HFFc6 (cell line): Measurements from ENCODE around the gene LBR. TPM values are rescaled to one million over a fixed set of nuclear protein-coding genes. Genes with fewer than 3 reads are reported as not detected.
A peak's percentile ranks its signal among the peaks of the same experiment; 100 is the strongest.
"Not testable (repeated sequence)": the region's sequence is repeated elsewhere in the genome, so short reads cannot be mapped to it uniquely, and the experiment has no call there.

Experiments
- DNase-seq: peaks from one replicate; pipeline ENCODE4 v3.0.0-alpha.2; 2018
- H3K27ac Mint-ChIP-seq: 2 replicates; pipeline ENCODE4 v1.8.0; 2020; ENCODE audit warnings: mild to moderate bottlenecking, mixed read lengths
- H3K27me3 Mint-ChIP-seq: 2 replicates; pipeline ENCODE4 v1.8.0; 2021; ENCODE audit warnings: mild to moderate bottlenecking, moderate library complexity, mixed read lengths; ENCODE audit not compliant: insufficient read depth
- H3K36me3 Mint-ChIP-seq: 2 replicates; pipeline ENCODE4 v1.8.0; 2021; ENCODE audit warnings: low read depth, mixed read lengths
- H3K4me1 Mint-ChIP-seq: 2 replicates; pipeline ENCODE4 v1.8.0; 2020; ENCODE audit warnings: low read depth, mixed read lengths
- H3K4me3 Mint-ChIP-seq: 2 replicates; pipeline ENCODE4 v1.8.0; 2020; ENCODE audit warnings: mild to moderate bottlenecking, moderate library complexity, mixed read lengths
- H3K9me3 Mint-ChIP-seq: 2 replicates; pipeline ENCODE4 v1.8.0; 2020; ENCODE audit warnings: mild to moderate bottlenecking, mixed read lengths
- total RNA-seq, 6 experiments: library from RNA; stranded (reverse); fragmentation: NEBNext Ultra II Directional; extraction: Animal tissue kit (Norgen Biotek cat#: 25700); gene quantifications; 2 replicates in 1 of 6; 3 replicates in 5 of 6; pipeline ENCODE4 v1.2.3, GENCODE V29; 2021
- TF ChIP-seq, protein P1 (sequence below): fragments of 200-600 bp; sonication (generic); IDR thresholded peaks from 2 replicates; pipeline ENCODE4 v1.5.0; 2021; ENCODE audit warnings: antibody characterized with exemption, mild to moderate bottlenecking

The LBR gene
- total RNA-seq, 6 experiments from 2014 or later, result 20.7 to 42.7 (median 36.3) TPM

DNA sequence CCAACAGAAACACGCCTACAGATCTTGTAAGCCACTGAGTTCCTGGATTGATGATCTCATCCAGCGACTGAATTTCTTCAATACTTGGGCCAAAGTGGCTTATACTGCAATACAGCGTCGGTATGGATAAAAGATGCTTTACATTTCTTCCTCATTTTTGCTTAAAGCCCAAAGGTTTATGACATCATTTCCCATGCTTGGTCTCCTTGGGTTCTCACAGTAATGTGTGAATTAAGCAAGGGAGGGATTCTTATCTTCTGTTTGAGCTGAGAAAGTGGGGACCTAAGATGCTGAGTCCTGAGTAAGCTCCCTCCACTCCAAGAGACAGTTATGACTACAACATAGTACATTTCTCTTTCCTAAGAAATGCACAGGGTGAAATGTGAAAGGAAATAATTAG lies 39.5 kb downstream of the LBR start:
- H3K27me3 Mint-ChIP-seq, result peaks cover 1% of the 10 kb centered on the region
- H3K27ac Mint-ChIP-seq, result no peak overlapping the region
- no peak overlapping the region for H3K4me3 Mint-ChIP-seq
- no peaks in the 10 kb centered on the region for H3K4me1 Mint-ChIP-seq
- TF ChIP-seq, protein P1, sequence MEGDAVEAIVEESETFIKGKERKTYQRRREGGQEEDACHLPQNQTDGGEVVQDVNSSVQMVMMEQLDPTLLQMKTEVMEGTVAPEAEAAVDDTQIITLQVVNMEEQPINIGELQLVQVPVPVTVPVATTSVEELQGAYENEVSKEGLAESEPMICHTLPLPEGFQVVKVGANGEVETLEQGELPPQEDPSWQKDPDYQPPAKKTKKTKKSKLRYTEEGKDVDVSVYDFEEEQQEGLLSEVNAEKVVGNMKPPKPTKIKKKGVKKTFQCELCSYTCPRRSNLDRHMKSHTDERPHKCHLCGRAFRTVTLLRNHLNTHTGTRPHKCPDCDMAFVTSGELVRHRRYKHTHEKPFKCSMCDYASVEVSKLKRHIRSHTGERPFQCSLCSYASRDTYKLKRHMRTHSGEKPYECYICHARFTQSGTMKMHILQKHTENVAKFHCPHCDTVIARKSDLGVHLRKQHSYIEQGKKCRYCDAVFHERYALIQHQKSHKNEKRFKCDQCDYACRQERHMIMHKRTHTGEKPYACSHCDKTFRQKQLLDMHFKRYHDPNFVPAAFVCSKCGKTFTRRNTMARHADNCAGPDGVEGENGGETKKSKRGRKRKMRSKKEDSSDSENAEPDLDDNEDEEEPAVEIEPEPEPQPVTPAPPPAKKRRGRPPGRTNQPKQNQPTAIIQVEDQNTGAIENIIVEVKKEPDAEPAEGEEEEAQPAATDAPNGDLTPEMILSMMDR, result no peak
- H3K36me3 Mint-ChIP-seq, result no peaks in the 10 kb centered on the region
- no peak for DNase-seq
- no peaks in the 10 kb centered on the region for H3K9me3 Mint-ChIP-seq

DNA sequence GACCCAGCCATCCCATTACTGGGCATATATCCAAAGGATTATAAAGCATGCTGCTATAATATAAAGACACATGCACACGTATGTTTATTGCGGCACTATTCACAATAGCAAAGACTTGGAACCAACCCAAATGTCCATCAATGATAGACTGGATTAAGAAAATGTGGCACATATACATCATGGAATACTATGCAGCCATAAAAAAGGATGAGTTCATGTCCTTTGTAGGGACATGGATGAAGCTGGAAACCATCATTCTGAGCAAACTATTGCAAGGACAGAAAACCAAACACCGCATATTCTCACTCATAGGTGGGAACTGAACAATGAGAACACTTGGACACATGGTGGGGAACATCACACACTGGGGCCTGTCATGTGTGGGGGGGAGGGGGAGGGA lies 41.0 kb downstream of the LBR start:
- not testable (repeated sequence) for H3K36me3 Mint-ChIP-seq, H3K4me3 Mint-ChIP-seq, H3K27me3 Mint-ChIP-seq, H3K27ac Mint-ChIP-seq, DNase-seq, H3K9me3 Mint-ChIP-seq, H3K4me1 Mint-ChIP-seq

DNA sequence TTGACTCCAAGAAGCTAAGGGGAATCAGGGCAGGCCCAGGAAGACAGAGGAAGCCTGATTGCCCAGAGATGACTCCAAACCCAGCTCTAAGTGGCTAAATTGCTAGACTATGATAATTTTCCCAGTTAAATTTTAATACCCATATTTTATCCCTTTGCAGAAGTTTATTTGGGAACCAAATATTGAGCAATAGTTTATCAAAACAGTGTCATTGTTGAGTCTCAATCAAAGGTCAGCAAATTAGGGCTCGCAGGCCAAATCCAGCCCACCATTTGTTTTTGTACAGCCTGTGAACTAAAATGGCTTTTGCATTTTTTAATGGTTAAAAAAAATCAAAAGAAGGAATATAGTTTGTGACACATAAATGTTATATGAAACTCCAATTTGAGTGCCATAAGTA lies 47.1 kb downstream of the LBR start:
- Mint-ChIP-seq H3K27me3 (peaks cover 1% of the 10 kb centered on the region; the same call in 1 of the 2 replicates), H3K4me1 (peaks cover 5% of the 10 kb centered on the region)
- TF ChIP-seq, protein P1, result no peak

DNA sequence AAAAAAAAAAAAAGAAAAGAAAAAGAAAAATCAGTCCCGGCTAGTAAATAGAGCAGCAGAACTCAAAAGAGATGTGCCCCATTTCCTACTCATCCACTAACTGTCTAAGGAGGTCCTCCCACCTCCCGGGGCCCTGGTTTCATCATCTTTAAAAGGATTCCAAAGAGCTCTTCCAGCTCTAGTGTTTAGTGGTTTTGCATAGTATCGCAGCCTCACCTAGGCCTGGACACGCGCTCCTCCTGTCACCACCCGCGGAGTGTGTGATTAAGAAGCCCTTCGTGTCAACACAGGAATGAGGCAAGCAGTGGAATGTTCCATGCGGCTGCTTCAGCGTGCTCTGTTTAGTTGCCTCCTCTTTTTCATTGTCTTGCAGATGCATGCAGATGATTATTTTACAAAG lies 49.0 kb downstream of the LBR start:
- Mint-ChIP-seq H3K4me3 (no peak overlapping the region), H3K27me3 (no peaks in the 10 kb centered on the region), H3K36me3 (no peaks in the 10 kb centered on the region), H3K27ac (no peak overlapping the region), H3K4me1 (peaks cover 5% of the 10 kb centered on the region), H3K9me3 (no peaks in the 10 kb centered on the region)
- DNase-seq, result peak; percentile 21
- TF ChIP-seq, protein P1, result no peak

More for the DNA sequence above, 47.1 kb downstream of the LBR start:
- Mint-ChIP-seq H3K4me3 (no peak overlapping the region), H3K36me3 (no peaks in the 10 kb centered on the region), H3K9me3 (no peaks in the 10 kb centered on the region), H3K27ac (no peak overlapping the region)
- DNase-seq, result no peak

DNA sequence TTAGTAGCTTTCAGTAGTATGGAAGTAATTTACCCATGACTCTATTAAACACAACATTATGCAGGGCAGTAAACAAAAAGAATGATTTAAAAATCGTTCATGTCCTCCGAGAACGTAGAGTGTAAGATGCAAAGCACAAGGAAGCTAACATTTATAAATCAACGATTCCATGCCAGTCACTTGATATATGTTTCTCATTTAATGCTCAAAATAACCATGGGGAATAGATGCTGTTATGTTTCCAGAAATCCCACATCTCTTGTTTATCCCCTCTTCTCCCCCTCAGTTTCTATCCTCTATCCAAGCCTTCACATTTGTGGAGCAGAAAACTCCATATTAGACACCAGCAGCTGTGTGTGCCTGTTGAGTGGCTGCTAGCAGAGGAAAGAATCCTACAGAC lies 52.8 kb downstream of the LBR start:
- TF ChIP-seq, protein P1, result no peak
- Mint-ChIP-seq H3K9me3 (no peaks in the 10 kb centered on the region), H3K27ac (no peak overlapping the region), H3K4me1 (peaks cover 5% of the 10 kb centered on the region), H3K36me3 (no peaks in the 10 kb centered on the region), H3K27me3 (peaks cover 4% of the 10 kb centered on the region; the same call in 1 of the 2 replicates), H3K4me3 (no peak overlapping the region)
- no peak for DNase-seq

DNA sequence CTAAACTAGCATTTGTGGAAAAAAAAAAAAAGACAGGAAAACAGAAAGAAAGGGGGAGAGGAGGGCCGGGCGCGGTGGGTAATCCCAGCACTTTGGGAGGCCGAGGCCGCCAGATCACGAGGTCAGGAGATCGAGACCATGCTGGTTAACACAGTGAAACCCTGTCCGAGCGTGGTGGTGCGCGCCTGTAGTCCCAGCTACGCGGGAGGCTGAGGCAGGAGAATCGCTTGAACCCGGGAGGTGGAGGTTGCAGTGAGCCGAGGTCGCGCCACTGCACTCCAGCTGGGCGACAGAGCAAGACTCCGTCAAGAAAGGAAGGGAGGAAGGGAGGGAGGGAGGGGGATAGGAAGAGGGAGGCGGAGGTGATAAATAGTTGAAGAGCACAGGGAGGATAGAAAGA lies 54.7 kb downstream of the LBR start:
- H3K27me3 Mint-ChIP-seq, result peaks cover 4% of the 10 kb centered on the region; the same call in 1 of the 2 replicates
- TF ChIP-seq, protein P1, result no peak
- no peaks in the 10 kb centered on the region for H3K9me3 Mint-ChIP-seq
- no peak overlapping the region for H3K4me3 Mint-ChIP-seq
- no peaks in the 10 kb centered on the region for H3K4me1 Mint-ChIP-seq
- no peak overlapping the region for H3K27ac Mint-ChIP-seq
- no peak for DNase-seq
- H3K36me3 Mint-ChIP-seq, result no peaks in the 10 kb centered on the region
